ENCODE data around the gene MYO1D. TPM values are rescaled to one million over a fixed set of nuclear protein-coding genes. Genes with fewer than 3 reads are reported as not detected.

The MYO1D gene
- total and polyA plus RNA-seq, 2 donors (not counting 3 experiments of a cell fraction or from before 2014, with no cell fraction given): 37.8 to 85.5 TPM

DNA sequence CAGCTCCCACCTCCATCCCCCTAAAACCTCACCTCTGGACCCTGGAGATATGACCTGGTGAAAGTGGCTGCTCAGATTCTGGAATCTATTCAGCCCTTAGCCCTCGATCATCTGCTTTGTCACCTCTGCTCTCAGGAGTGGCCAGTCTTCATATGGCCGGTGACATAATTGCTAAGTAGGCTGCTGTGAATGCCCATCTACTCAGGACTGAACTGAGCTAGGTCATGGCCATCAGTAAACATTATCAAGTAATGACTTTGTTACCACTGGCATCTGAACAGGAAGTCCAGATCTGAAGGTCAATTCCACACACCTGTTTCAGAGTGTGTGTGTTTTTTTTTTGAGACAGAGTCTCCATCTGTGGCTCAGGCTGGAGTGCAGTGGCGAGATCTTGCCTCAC is 311.5 kb downstream of the MYO1D start:
- dilution Hi-C loops (cut with MboI; ENCODE audit: extremely low pct_ligation_motif_present, low sequenced_read_pairs) (no loop called here), intact Hi-C loops (cut with micrococcal nuclease) (no loop called here)
- no peak overlapping the region for H2AFZ ChIP-seq (ENCODE audit: low read depth, low read length)
- ChIA-PET POLR2A (no interaction called here), CTCF (no interaction called here)
- H3K27ac ChIP-seq (ENCODE audit: insufficient read depth, low read depth, low read length): no peak overlapping the region
- no peaks in the 10 kb centered on the region for H3K9me3 ChIP-seq (replicated peaks; ENCODE audit: control insufficient read depth, insufficient read depth, low read length)
- H3K4me2 ChIP-seq (ENCODE audit: insufficient read depth, low read length): no peak overlapping the region
- H3K4me3 ChIP-seq (replicated peaks in 1 of 3; ENCODE audit: insufficient read depth in 1 of 3, low read depth in 1 of 3, low read length in 3 of 3): no peak overlapping the region
- no TSS peak for BruUV-seq (replicated peaks)
- no peaks in the 10 kb centered on the region for H3K27me3 ChIP-seq (ENCODE audit: control insufficient read depth in 2 of 2, insufficient read depth in 2 of 2, low read length in 2 of 2)
- H4K20me1 ChIP-seq (replicated peaks; ENCODE audit: control insufficient read depth, extremely low read depth, insufficient read depth, low read length): no peaks in the 10 kb centered on the region
- H3K9ac ChIP-seq (replicated peaks; ENCODE audit: extremely low read depth, insufficient read depth, low read length): no peak overlapping the region
- peaks cover 0 to 2% of the 10 kb centered on the region in 2 experiments for H3K36me3 ChIP-seq (ENCODE audit: control insufficient read depth in 2 of 2, extremely low read depth in 1 of 2, insufficient read depth in 2 of 2, low read length in 2 of 2)
- no peaks in the 10 kb centered on the region for H3K4me1 ChIP-seq (ENCODE audit: control insufficient read depth, extremely low read depth, insufficient read depth, low read length)
- FAIRE-seq (no peak), DNase-seq (ENCODE audit: low read depth, low spot score) (no peak)
- TF ChIP-seq EZH2 (IDR thresholded peaks at IDR 0.05; ENCODE audit: borderline replicate concordance, low read depth, low read length, severe bottlenecking) (no peak), POLR2AphosphoS5 (IDR thresholded peaks at IDR 0.05; ENCODE audit: insufficient read depth, low read depth, low read length) (no peak), MAX (IDR thresholded peaks at IDR 0.05; ENCODE audit: insufficient read depth, insufficient read length) (no peak), MYC (IDR thresholded peaks at IDR 0.05; ENCODE audit: low read depth, low read length) (no peak), GATA2 (IDR thresholded peaks at IDR 0.05; ENCODE audit: insufficient read depth, insufficient read length, low read depth, low read length) (no peak), JUN (IDR thresholded peaks at IDR 0.05; ENCODE audit: borderline replicate concordance, insufficient read depth, insufficient read length, low read depth) (no peak), POLR2A (IDR thresholded peaks at IDR 0.05; ENCODE audit: low read depth, low read length) (no peak), FOS (IDR thresholded peaks at IDR 0.05; ENCODE audit: borderline replicate concordance, insufficient read depth, low read length) (no peak)
- TF ChIP-seq, protein P1, sequence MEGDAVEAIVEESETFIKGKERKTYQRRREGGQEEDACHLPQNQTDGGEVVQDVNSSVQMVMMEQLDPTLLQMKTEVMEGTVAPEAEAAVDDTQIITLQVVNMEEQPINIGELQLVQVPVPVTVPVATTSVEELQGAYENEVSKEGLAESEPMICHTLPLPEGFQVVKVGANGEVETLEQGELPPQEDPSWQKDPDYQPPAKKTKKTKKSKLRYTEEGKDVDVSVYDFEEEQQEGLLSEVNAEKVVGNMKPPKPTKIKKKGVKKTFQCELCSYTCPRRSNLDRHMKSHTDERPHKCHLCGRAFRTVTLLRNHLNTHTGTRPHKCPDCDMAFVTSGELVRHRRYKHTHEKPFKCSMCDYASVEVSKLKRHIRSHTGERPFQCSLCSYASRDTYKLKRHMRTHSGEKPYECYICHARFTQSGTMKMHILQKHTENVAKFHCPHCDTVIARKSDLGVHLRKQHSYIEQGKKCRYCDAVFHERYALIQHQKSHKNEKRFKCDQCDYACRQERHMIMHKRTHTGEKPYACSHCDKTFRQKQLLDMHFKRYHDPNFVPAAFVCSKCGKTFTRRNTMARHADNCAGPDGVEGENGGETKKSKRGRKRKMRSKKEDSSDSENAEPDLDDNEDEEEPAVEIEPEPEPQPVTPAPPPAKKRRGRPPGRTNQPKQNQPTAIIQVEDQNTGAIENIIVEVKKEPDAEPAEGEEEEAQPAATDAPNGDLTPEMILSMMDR (IDR thresholded peaks at IDR 0.05; ENCODE audit: extremely low read depth in 1 of 2, insufficient read depth in 1 of 2, low read depth in 1 of 2, low read length in 2 of 2): no peak
- H3K79me2 ChIP-seq (ENCODE audit: control insufficient read depth, insufficient read depth, low read length): no peaks in the 10 kb centered on the region
- H3K9me1 ChIP-seq (replicated peaks; ENCODE audit: control insufficient read depth, extremely low read depth, insufficient read depth, low read length): no peaks in the 10 kb centered on the region
